HG03108 (cell line): ENCODE measurements around the gene ACSM6.
A peak's percentile ranks its signal among the peaks of the same experiment; 100 is the strongest.

ENCODE experiments used
- ATAC-seq: cut with Tn5 transposase; IDR thresholded peaks from one replicate; pipeline ENCODE4 v1.9.1; 2021; ENCODE audit warnings: moderate library complexity; ENCODE audit not compliant: unreplicated experiment

ACSM6 gene

DNA sequence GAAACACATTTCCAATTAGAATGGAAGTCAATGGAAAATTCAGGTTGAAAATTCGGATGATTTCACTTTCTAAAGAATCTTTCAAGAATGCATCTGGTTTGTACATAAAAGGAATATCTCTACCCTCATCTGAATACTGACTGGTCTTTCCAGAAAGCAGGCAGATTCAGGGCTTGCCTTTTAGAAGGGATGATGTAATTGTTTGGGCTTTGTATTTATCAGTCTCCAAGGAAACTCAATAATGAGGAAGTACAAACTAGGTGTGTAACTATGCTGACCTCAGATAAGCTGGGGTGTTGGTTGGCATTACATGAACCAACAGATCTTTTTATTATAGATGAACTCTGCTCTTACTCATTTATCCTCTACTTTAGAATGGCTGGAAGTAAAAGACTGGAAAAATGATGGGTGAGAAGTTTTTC is 72.6 kb downstream of the ACSM6 start:
- peak; percentile 77 for ATAC-seq

GRCh38 chr10:95267251-95267650 is 73.2 kb downstream of the ACSM6 start:
- no peak for ATAC-seq

- ATAC-seq = no peak
Measured at GRCh38 chr10:95268438-95268837, 74.4 kb downstream of the ACSM6 start.

DNA sequence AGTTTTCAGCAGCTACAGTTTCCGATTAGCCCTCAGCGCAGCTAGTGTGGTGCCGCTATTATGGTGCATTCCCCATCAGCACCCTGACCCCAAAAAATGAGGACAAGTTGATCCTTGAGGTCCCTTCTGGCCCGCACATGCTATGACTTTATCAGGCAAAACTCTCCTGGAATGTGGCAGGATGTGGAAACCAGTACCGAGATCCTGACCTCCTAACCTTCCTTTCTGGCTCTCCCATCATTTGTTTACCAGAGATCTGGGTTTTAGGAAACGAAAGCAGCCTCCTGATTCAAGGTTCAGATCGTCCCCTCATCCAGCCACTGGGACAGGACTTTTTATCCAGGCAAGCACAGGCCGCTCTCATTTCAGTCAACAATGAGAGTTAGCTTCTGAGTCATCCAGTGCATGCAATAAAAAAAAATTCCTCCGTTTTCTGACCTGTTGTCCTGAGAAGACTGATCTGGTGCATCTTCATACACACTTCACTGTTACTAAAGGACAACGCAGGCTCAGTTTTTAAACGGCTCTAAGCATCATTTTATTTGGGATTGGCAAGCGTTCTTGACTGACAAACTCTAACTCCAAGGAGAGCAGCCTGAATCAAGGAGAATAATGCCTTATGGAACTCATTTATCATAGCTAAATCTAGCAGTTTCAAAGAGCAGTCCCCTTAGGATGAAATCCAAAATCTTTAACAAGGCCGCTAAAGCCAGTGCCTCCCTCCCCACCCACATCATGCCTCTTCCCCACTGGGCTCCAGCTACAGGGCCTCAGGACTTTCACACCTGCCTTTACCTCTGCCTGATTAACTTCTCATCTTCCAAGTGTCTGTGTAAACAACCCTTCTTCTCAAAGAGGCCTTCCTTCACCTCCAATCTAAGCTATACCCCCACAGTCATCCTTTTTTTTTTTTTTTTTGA is 79.6 kb downstream of the ACSM6 start:
- no peak for ATAC-seq

GRCh38 chr10:95275726-95276366 is 81.8 kb downstream of the ACSM6 start:
- ATAC-seq = no peak

DNA sequence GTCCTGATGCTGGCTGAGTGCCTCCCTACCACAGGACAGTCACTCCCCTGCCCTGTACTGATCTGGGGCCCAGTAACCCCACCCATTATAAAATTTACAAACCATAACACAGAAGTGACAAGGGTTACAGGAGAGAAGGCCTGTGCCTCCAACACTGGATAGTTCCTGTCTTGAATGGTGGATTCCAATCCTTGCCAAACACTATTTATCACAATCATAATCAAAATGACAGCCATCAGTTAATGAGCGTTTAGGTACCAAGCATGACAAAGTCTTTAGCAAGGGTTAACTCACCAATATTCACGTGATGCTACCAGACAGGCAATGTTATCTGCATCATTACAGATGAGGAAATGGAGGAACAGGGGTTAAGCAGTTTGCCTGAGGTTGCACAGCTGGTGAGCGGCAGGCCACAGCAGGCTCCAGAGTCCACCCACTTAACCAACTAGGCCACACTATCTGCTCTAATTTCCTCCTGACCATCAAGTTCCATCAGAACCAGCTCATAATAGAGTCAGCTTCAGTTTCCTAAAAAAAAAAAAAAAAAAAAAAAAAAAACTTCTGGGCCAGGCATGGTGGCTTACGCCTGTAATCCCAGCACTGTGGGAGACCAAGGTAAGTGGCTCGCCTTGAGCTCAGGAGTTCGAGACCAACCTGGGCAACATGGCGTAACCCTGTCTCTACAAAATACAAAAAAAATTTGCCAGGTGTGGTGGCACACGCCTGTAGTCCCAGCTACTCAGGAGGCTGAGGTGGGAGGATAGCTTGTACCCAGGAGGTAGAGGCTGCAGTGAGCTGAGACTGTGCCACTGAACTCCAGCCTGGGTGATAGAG is 82.5 kb downstream of the ACSM6 start:
- no peak for ATAC-seq

DNA sequence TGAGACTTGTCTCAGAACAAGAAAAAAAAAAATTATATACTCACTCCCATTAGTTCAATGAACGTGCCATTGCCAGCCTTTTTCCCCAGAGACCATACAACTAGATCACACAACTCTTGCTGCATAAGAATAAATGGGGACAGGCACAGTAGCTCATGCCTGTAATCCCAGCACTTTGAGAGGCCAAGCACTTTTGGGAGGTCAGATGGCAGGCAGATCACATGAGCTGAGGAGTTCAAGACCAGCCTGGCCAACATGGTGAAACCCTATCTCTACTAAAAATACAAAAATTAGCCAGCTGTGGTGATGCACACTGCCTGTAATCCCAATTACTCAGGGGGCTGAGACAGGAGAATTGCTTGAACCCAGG is 83.1 kb downstream of the ACSM6 start:
- no peak for ATAC-seq

DNA sequence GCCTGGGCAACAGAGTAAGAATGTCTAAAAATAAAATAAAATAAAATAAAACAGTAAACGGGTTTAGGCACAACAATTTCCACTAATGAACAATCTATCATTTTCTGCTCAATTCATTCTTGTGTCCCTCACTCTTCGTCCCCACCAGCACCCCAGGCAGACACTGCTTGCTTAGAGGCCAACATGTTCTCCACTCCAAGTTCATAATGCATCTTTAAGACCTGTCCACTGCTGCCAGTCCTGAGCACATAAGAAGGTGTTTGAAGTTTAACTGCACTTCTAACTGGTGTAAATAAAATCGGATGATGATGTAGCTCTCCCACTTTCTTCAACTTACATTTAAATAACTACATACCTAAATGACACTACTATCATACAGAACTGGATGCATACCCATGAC is 83.6 kb downstream of the ACSM6 start:
- no peak for ATAC-seq
